Hepatocyte (in vitro differentiated cells): ENCODE data around the gene TCF7L1. TPM values are rescaled to one million over a fixed set of nuclear protein-coding genes. Genes with fewer than 3 reads are reported as not detected.
"Not testable (repeated sequence)": the region's sequence is repeated elsewhere in the genome, so short reads cannot be mapped to it uniquely, and the experiment has no call there.

Experiments used
- DNase-seq: peaks from one replicate; pipeline ENCODE4 v3.0.0-alpha.2; 2016; ENCODE audit warnings: low spot score
- H2AFZ ChIP-seq: fragments of 200-600 bp; sonication (generic); 2 replicates; pipeline ENCODE4 v1.6.0; 2016; ENCODE audit warnings: antibody characterized with exemption, mild to moderate bottlenecking
- H3K27ac ChIP-seq: fragments of 200-600 bp; sonication (generic); 2 replicates; pipeline ENCODE4 v1.5.1; 2016; ENCODE audit warnings: mild to moderate bottlenecking
- H3K27me3 ChIP-seq: fragments of 200-600 bp; sonication (generic); 2 replicates; pipeline ENCODE4 v1.6.1; 2016
- H3K36me3 ChIP-seq: fragments of 200-600 bp; sonication (generic); replicated peaks from 2 replicates; pipeline ENCODE4 v1.5.1; 2016; ENCODE audit warnings: low read depth; ENCODE audit not compliant: insufficient read depth
- H3K4me1 ChIP-seq: fragments of 200-600 bp; sonication (generic); 2 replicates; pipeline ENCODE4 v1.5.1; 2016; ENCODE audit warnings: mild to moderate bottlenecking, moderate library complexity; ENCODE audit not compliant: insufficient read depth
- H3K4me2 ChIP-seq: fragments of 200-600 bp; sonication (generic); 2 replicates; pipeline ENCODE4 v1.6.0; 2016
- H3K4me3 ChIP-seq: fragments of 200-600 bp; sonication (generic); 2 replicates; pipeline ENCODE4 v1.5.1; 2016; ENCODE audit warnings: mild to moderate bottlenecking
- H3K79me2 ChIP-seq: fragments of 200-600 bp; sonication (generic); 2 replicates; pipeline ENCODE4 v1.6.0; 2017; ENCODE audit warnings: mild to moderate bottlenecking
- H3K9me2 ChIP-seq: fragments of 200-600 bp; sonication (generic); replicated peaks from 2 replicates; pipeline ENCODE4 v1.6.0; 2017; ENCODE audit warnings: mild to moderate bottlenecking; ENCODE audit not compliant: insufficient read depth
- H3K9me3 ChIP-seq: fragments of 200-600 bp; sonication (generic); 2 replicates; pipeline ENCODE4 v1.5.1; 2016; ENCODE audit warnings: low read depth, mild to moderate bottlenecking
- H4K20me1 ChIP-seq: fragments of 200-600 bp; sonication (generic); 2 replicates; pipeline ENCODE4 v1.6.0; 2016; ENCODE audit warnings: mild to moderate bottlenecking; ENCODE audit not compliant: insufficient read depth, poor library complexity, severe bottlenecking
- EZH2 ChIP-seq: fragments of 200-600 bp; sonication (generic); IDR thresholded peaks from 2 replicates; pipeline ENCODE4 v1.6.1; 2016; ENCODE audit warnings: antibody characterized with exemption, mild to moderate bottlenecking, borderline replicate concordance
- EZH2phosphoT487 ChIP-seq: fragments of 200-600 bp; sonication (generic); IDR thresholded peaks from one replicate; pipeline ENCODE4 v1.6.1; 2018; ENCODE audit warnings: antibody characterized with exemption, mild to moderate bottlenecking, low read depth, moderate library complexity; ENCODE audit not compliant: unreplicated experiment, severe bottlenecking
- WGBS: methylation state at CpG from one replicate; pipeline ENCODE4 v1.1.6; 2016; ENCODE audit warnings: low lambda C conversion rate; ENCODE audit errors: missing lambda C conversion rate; 5-methylcytosine and 5-hydroxymethylcytosine counted together
- polyA plus RNA-seq: library from polyadenylated mRNA; unstranded; fragments of >200 nt; fragmentation: Nextera tagmentation; extraction: Ambion mirVana; gene quantifications from 2 replicates; pipeline ENCODE4 v1.2.1, GENCODE V29; 2016
- total RNA-seq: library from RNA; depleted of rRNA; stranded (reverse); fragments of >200 nt; gene quantifications from 2 replicates; pipeline ENCODE4 v1.2.3, GENCODE V29; 2014
- TF ChIP-seq, protein P1 (sequence below): fragments of 200-600 bp; sonication (generic); IDR thresholded peaks from 2 replicates; pipeline ENCODE4 v1.5.1; 2016; ENCODE audit warnings: antibody characterized with exemption, mild to moderate bottlenecking; ENCODE audit not compliant: poor library complexity

TCF7L1 gene
- total and polyA plus RNA-seq, 2 experiments from 2014 or later: 3.7 to 20.6 TPM

DNA sequence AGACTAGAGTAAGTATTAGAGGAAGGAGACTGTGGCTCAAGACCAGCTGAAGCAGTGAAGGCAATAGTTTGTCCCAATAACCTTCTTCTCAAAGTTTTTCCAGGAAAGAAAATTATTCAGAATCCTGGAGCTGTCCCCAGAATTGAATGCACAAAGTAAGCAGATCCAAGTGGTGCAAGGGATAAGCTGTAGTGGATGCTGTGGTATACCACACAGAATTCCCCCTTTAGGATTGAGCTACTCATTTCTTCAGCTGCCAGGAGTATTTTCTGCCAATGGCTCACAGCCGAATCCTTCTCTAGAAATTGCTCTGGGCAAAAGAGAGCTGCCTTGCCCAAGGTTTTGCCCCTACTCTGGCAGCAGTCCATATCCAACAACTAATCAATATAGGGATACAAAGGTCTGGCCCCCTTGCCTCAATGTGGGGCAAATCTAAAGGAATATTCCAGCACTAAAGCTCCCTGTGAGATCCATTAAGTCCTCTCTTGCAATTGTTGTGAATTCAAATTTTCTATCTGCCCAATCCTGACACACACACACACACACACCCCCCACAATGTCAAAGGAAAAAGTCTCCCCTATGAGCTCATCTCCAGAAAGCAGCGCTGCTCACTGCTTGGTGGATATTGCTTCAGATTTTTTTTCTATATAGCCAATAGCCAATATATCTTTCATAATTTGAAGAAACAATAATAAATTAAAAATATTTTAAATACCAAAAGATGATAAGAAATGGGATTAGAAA lies 18.4 kb upstream of the TCF7L1 start:
- Histone ChIP-seq H2AFZ (no peak overlapping the region), H3K4me1 (no peaks in the 10 kb centered on the region), H3K9me2 (no peaks in the 10 kb centered on the region), H3K9me3 (no peaks in the 10 kb centered on the region), H4K20me1 (no peaks in the 10 kb centered on the region), H3K4me2 (no peak overlapping the region), H3K79me2 (no peaks in the 10 kb centered on the region), H3K27ac (no peak overlapping the region), H3K36me3 (no peaks in the 10 kb centered on the region), H3K27me3 (no peaks in the 10 kb centered on the region), H3K4me3 (no peak overlapping the region)
- WGBS: 92% methylated on average over 2 of the region's 2 CpGs
- DNase-seq: no peak
- TF ChIP-seq EZH2 (no peak), EZH2phosphoT487 (no peak)
- TF ChIP-seq, protein P1, sequence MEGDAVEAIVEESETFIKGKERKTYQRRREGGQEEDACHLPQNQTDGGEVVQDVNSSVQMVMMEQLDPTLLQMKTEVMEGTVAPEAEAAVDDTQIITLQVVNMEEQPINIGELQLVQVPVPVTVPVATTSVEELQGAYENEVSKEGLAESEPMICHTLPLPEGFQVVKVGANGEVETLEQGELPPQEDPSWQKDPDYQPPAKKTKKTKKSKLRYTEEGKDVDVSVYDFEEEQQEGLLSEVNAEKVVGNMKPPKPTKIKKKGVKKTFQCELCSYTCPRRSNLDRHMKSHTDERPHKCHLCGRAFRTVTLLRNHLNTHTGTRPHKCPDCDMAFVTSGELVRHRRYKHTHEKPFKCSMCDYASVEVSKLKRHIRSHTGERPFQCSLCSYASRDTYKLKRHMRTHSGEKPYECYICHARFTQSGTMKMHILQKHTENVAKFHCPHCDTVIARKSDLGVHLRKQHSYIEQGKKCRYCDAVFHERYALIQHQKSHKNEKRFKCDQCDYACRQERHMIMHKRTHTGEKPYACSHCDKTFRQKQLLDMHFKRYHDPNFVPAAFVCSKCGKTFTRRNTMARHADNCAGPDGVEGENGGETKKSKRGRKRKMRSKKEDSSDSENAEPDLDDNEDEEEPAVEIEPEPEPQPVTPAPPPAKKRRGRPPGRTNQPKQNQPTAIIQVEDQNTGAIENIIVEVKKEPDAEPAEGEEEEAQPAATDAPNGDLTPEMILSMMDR: no peak

DNA sequence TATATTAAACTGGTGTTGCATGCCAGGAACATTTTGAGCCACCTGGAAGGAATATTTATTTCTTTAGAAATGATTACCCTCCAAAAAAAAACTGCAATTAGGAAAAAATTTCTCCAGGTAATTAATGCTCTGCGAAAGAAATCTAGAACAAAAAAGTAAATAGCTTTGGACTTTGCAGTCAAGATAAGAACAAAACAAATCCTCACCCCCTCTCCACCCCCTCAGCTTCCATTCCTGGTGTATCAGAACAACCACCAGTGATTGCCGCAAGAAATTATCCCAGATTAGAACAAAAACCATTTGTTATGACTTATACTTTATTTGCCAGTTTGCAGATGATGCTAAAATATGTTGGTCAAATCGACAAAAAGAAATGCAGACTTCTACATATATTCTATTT lies 17.0 kb upstream of the TCF7L1 start:
- WGBS: 61% methylated on average over 3 of the region's 3 CpGs
- H3K4me2 ChIP-seq: no peak overlapping the region
- H2AFZ ChIP-seq: no peak overlapping the region
- H3K27ac ChIP-seq: no peak overlapping the region
- H3K9me3 ChIP-seq: no peaks in the 10 kb centered on the region
- TF ChIP-seq EZH2 (no peak), EZH2phosphoT487 (no peak)
- TF ChIP-seq, protein P1: no peak
- no peaks in the 10 kb centered on the region for H3K36me3 ChIP-seq
- DNase-seq: no peak
- no peaks in the 10 kb centered on the region for H3K79me2 ChIP-seq
- H3K27me3 ChIP-seq: no peaks in the 10 kb centered on the region
- H3K4me1 ChIP-seq: no peaks in the 10 kb centered on the region
- no peaks in the 10 kb centered on the region for H3K9me2 ChIP-seq
- no peaks in the 10 kb centered on the region for H4K20me1 ChIP-seq
- no peak overlapping the region for H3K4me3 ChIP-seq

DNA sequence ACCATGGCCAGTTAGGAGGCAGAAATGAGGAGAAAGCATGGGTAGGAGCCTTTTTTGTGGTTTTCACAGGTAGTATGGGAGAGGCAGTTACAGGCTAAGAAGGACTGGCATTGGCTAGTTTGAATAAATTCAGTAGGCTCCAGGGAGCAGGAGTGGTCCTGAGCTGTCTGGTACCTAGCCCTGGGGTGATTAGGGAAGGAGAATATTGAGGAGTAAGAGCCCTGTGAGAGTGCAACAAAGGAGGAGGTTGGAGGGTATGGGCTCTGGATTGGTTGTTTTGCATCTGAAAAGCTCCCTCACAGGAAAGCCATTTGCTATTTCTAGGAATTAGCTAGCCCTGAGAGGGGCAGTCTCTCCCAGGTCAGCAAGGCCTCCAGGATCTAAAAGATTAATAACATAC lies 13.3 kb upstream of the TCF7L1 start:
- H3K27me3 ChIP-seq: no peaks in the 10 kb centered on the region
- H3K4me3 ChIP-seq: no peak overlapping the region
- no peaks in the 10 kb centered on the region for H3K9me3 ChIP-seq
- no peaks in the 10 kb centered on the region for H3K4me1 ChIP-seq
- H3K9me2 ChIP-seq: no peaks in the 10 kb centered on the region
- H4K20me1 ChIP-seq: no peaks in the 10 kb centered on the region
- H3K79me2 ChIP-seq: no peaks in the 10 kb centered on the region
- no peak overlapping the region for H2AFZ ChIP-seq
- no peaks in the 10 kb centered on the region for H3K36me3 ChIP-seq
- TF ChIP-seq EZH2phosphoT487 (no peak), EZH2 (no peak)
- TF ChIP-seq, protein P1: no peak
- H3K4me2 ChIP-seq: no peak overlapping the region
- DNase-seq: no peak
- H3K27ac ChIP-seq: no peak overlapping the region

DNA sequence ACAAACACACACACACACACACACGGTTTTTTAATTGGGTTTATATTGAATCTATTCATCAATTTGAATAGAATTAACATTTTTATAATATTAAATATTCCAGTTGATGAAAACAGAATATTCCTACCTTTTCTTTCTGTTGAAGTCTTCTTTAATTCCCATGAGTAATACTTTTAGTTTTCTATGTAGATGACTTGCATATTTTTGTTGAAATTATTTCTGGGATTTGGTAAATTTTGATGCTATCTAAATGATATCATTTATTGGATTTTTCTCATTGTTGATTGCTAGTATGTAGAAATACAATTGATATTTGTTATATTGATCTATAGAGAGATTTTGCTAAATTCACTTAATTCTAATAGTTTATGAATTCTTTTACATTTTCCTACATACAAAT lies 12.8 kb upstream of the TCF7L1 start:
- no peak for DNase-seq
- no peaks in the 10 kb centered on the region for H3K27me3 ChIP-seq
- 32% methylated on average over 1 of the region's 1 CpG for WGBS
- no peaks in the 10 kb centered on the region for H3K79me2 ChIP-seq
- H2AFZ ChIP-seq: no peak overlapping the region
- no peak overlapping the region for H3K4me3 ChIP-seq
- H3K9me3 ChIP-seq: no peaks in the 10 kb centered on the region
- H3K27ac ChIP-seq: no peak overlapping the region
- TF ChIP-seq EZH2phosphoT487: no peak
- no peak for TF ChIP-seq EZH2
- TF ChIP-seq, protein P1: no peak
- no peaks in the 10 kb centered on the region for H3K4me1 ChIP-seq
- H3K9me2 ChIP-seq: no peaks in the 10 kb centered on the region
- H3K36me3 ChIP-seq: no peaks in the 10 kb centered on the region
- H3K4me2 ChIP-seq: no peak overlapping the region
- no peaks in the 10 kb centered on the region for H4K20me1 ChIP-seq

DNA sequence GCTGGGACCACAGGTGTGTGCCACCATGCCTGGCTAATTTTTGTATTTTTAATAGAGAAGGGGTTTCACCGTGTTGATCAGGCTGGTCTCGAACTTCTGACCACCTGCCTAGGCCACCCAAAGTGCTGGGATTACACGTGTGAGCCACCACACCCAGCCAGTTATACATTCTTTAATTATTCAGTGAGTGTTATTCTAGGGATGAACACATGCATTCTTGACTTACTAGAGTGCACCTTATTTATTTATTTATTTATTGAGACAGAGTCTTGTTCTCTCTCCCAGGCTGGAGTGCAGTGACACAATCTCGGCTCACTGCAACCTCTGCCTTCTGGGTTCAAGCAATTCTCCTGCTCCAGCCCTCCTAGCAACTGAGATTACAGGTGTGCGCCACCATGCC lies 6.7 kb upstream of the TCF7L1 start:
- not testable (repeated sequence) for H3K4me1 ChIP-seq, H3K27me3 ChIP-seq, DNase-seq, H2AFZ ChIP-seq, H3K4me3 ChIP-seq, H3K36me3 ChIP-seq, H3K27ac ChIP-seq, H3K9me2 ChIP-seq, H3K9me3 ChIP-seq, H4K20me1 ChIP-seq, H3K4me2 ChIP-seq, H3K79me2 ChIP-seq
- WGBS: 94% methylated on average over 5 of the region's 5 CpGs
